K562 (cell line): ENCODE data around the gene EHD2. TPM values are rescaled to one million over a fixed set of nuclear protein-coding genes. Genes with fewer than 3 reads are reported as not detected.

Experiments
- ARID1B ChIP-seq: fragments of 450-650 bp; IDR thresholded peaks from 2 replicates; pipeline ENCODE4 v1.6.1; 2016; ENCODE audit warnings: antibody characterized with exemption, mild to moderate bottlenecking, inconsistent platforms
- ARNT ChIP-seq, 2 experiments: fragments of 450-650 bp; IDR thresholded peaks; 2 replicates each; pipeline ENCODE4 v1.6.1; 2016; ENCODE audit warnings: mild to moderate bottlenecking in 1 of 2
- FOXO4 ChIP-seq: fragments of 450-650 bp; formaldehyde crosslinking; IDR thresholded peaks from 2 replicates; pipeline ENCODE4 v1.4.0; 2020; ENCODE audit warnings: mild to moderate bottlenecking, moderate library complexity
- GMEB1 ChIP-seq: fragments of 250-450 bp; sonication (Bioruptor Pico); IDR thresholded peaks from 2 replicates; pipeline ENCODE4 v1.4.0; 2020; ENCODE audit warnings: mild to moderate bottlenecking
- GTF2F1 ChIP-seq: IDR thresholded peaks from 2 replicates; pipeline ENCODE4 v1.6.1; 2011; ENCODE audit warnings: low read depth, low read length, improper control_type of control experiment
- HCFC1 ChIP-seq: IDR thresholded peaks from 2 replicates; pipeline ENCODE4 v1.6.1; 2012; ENCODE audit warnings: low read depth, low read length, improper control_type of control experiment
- HNRNPH1 ChIP-seq: fragments of 200-400 bp; formaldehyde crosslinking; optimal IDR thresholded peaks from 2 replicates; pipeline ENCODE3; 2017; ENCODE audit warnings: low read depth, mild to moderate bottlenecking, low read length, moderate library complexity
- HNRNPUL1 ChIP-seq: fragments of 200-400 bp; formaldehyde crosslinking; IDR thresholded peaks from 2 replicates; pipeline ENCODE4 v1.6.1; 2017; ENCODE audit warnings: low read length
- MXD1 ChIP-seq: fragments of 250-450 bp; sonication (Bioruptor Pico); IDR thresholded peaks from 2 replicates; pipeline ENCODE4 v1.8.0; 2021; ENCODE audit warnings: borderline replicate concordance, mild to moderate bottlenecking, moderate library complexity; ENCODE audit not compliant: poor library complexity, severe bottlenecking
- NCOA2 ChIP-seq, 2 experiments: fragments of 450-650 bp; IDR thresholded peaks; 2 replicates each; pipeline ENCODE4 v1.6.1; 2018; ENCODE audit warnings: mild to moderate bottlenecking in 2 of 2, moderate library complexity in 1 of 2; ENCODE audit not compliant: partially characterized antibody in 2 of 2
- NKRF ChIP-seq: fragments of 450-650 bp; IDR thresholded peaks from 2 replicates; pipeline ENCODE4 v1.6.1; 2016; ENCODE audit warnings: borderline replicate concordance
- NR0B1 ChIP-seq: fragments of 450-650 bp; IDR thresholded peaks from one replicate; pipeline ENCODE4 v1.6.1; 2018; ENCODE audit warnings: mild to moderate bottlenecking, moderate library complexity; ENCODE audit not compliant: partially characterized antibody
- PHF21A ChIP-seq: fragments of 450-650 bp; IDR thresholded peaks from 2 replicates; pipeline ENCODE4 v1.6.1; 2017; ENCODE audit warnings: low read depth, borderline replicate concordance
- RFX5 ChIP-seq: IDR thresholded peaks from 2 replicates; pipeline ENCODE4 v1.6.1; 2011; ENCODE audit warnings: low read depth, mild to moderate bottlenecking, improper control_type of control experiment, low read length
- ZBTB8A ChIP-seq: fragments of 450-650 bp; IDR thresholded peaks from 2 replicates; pipeline ENCODE4 v1.6.1; 2018; ENCODE audit warnings: mild to moderate bottlenecking, moderate library complexity; ENCODE audit not compliant: partially characterized antibody
- ZBTB9 ChIP-seq: fragments of 450-650 bp; formaldehyde crosslinking; IDR thresholded peaks from 2 replicates; pipeline ENCODE4 v1.4.0; 2020; ENCODE audit warnings: mild to moderate bottlenecking, moderate library complexity
- ZNF124 ChIP-seq: sonication (generic); formaldehyde crosslinking; IDR thresholded peaks from 2 replicates; pipeline ENCODE4 v1.8.1; 2022; ENCODE audit warnings: missing genetic modification reagents
- ZNF146 ChIP-seq: IDR thresholded peaks from one replicate; pipeline ENCODE4 v1.6.1; 2018; ENCODE audit warnings: missing compliant biosample characterization; ENCODE audit not compliant: unreplicated experiment
- ZNF431 ChIP-seq: sonication (generic); formaldehyde crosslinking; IDR thresholded peaks from 2 replicates; pipeline ENCODE4 v1.8.0; 2022; ENCODE audit warnings: mild to moderate bottlenecking, missing genetic modification reagents
- polyA plus RNA-seq, 8 experiments: library from polyadenylated mRNA; depleted of rRNA in 4 of 8; stranded (reverse) in 5 of 8; unstranded in 3 of 8; fragments of >200 nt; fragmentation: Nextera tagmentation in 2 of 8; fragmentation: Illumina TruSeq in 1 of 8; extraction: Ambion mirVana in 2 of 8; extraction: Trizol in 1 of 8; gene quantifications; 2 replicates each; pipeline versions ENCODE4 v1.2.1 to v1.2.3, GENCODE V29; 2011 to 2014; ENCODE audit warnings: inconsistent platforms in 1 of 8, missing spikeins in 1 of 8
- total RNA-seq, 7 experiments: library from RNA; depleted of rRNA in 6 of 7; stranded (reverse); fragments of >200 nt in 6 of 7; fragmentation: Illumina TruSeq in 2 of 7; extraction: Trizol in 2 of 7; gene quantifications; 2 replicates each; pipeline versions ENCODE4 v1.2.1 to v1.2.3, GENCODE V29; 2011 to 2021; ENCODE audit warnings: low replicate concordance in 1 of 7

EHD2 gene
- total and polyA plus RNA-seq, 9 of the 15 experiments (the other 6 are each of a cell fraction or from before 2014, with no cell fraction given), result 1.7 to 32.2 (median 3.0) TPM

- TF ChIP-seq HNRNPH1 (no peak), NKRF (peak; percentile 44; the same call in 1 of the 2 replicates), GTF2F1 (no peak), ARNT (IDR thresholded peaks at IDR 0.05) (peak in 1 of 2 experiments; percentile 25; a peak in 1 of 4 replicates), HNRNPUL1 (no peak), PHF21A (peak; percentile 65; the same call in 1 of the 2 replicates), NR0B1 (no peak), ZBTB8A (no peak), ZNF146 (CRISPR knock-in tag) (no peak), MXD1 (CRISPR knock-in tag) (no peak), RFX5 (no peak), ZNF124 (no peak), ZBTB9 (no peak), GMEB1 (CRISPR knock-in tag) (no peak), HCFC1 (no peak), ARID1B (peak; percentile 93), ZNF431 (no peak), FOXO4 (CRISPR knock-in tag) (no peak), NCOA2 (IDR thresholded peaks at IDR 0.05; ENCODE audit: partially characterized antibody in 2 of 2) (no peak)
Observed at GRCh38 chr19:47729799-47730520, 16.7 kb downstream of the EHD2 start (continued).
